Endothelial cell of umbilical vein (primary cell): Measurements from ENCODE around the gene TMEM178B. TPM values are rescaled to one million over a fixed set of nuclear protein-coding genes. Genes with fewer than 3 reads are reported as not detected.

Source experiments
- BruUV-seq: library from RNA; stranded (reverse); fragments of 400-500 nt; replicated peaks from 2 replicates; lab custom pipeline; 2021; lab: Mats Ljungman, UMichigan
- CTCF ChIA-PET: fragments of 300-600, 350-600 bp; sonication (Branson Sonifier 250); formaldehyde crosslinking; loops from one replicate; lab custom pipeline; 2021; ENCODE audit warnings: antibody characterized with exemption, inconsistent platforms; lab: Charles Lee
- POLR2A ChIA-PET: fragments of 300-600, 350-600 bp; sonication (Branson Sonifier 250); formaldehyde crosslinking; loops from one replicate; lab custom pipeline; 2021; ENCODE audit warnings: antibody characterized with exemption, inconsistent platforms; lab: Charles Lee
- DNase-seq: peaks from one replicate; pipeline ENCODE4 v3.0.0-alpha.2; 2011; ENCODE audit warnings: low read depth, low spot score
- FAIRE-seq: peaks from 2 replicates; lab custom pipeline; 2011; peaks lifted over from hg19 to GRCh38; lab: Jason Lieb, UNC
- H2AFZ ChIP-seq: 2 replicates; pipeline ENCODE4 v1.6.0; 2012; ENCODE audit warnings: low read depth, low read length, control low read depth, inconsistent platforms
- H3K27ac ChIP-seq: 2 replicates; pipeline ENCODE4 v1.5.1; 2011; ENCODE audit warnings: low read depth, mild to moderate bottlenecking, control low read depth, low read length, moderate library complexity; ENCODE audit not compliant: insufficient read depth
- H3K27me3 ChIP-seq, 2 experiments: 2 replicates each; pipeline versions ENCODE4 v1.6.0 to v1.6.1; 2011; ENCODE audit warnings: low read length in 2 of 2, mixed read lengths in 1 of 2; ENCODE audit not compliant: control insufficient read depth in 2 of 2, insufficient read depth in 2 of 2
- H3K36me3 ChIP-seq, 2 experiments: 2 replicates in 1 of 2; 3 replicates in 1 of 2; pipeline ENCODE4 v1.5.1; 2011; ENCODE audit warnings: low read length in 2 of 2, mild to moderate bottlenecking in 1 of 2, moderate library complexity in 1 of 2; ENCODE audit not compliant: control insufficient read depth in 2 of 2, insufficient read depth in 2 of 2; ENCODE audit errors: extremely low read depth in 1 of 2
- H3K4me1 ChIP-seq: 3 replicates; pipeline ENCODE4 v1.5.1; 2011; ENCODE audit warnings: mild to moderate bottlenecking, low read length; ENCODE audit not compliant: control insufficient read depth, insufficient read depth; ENCODE audit errors: extremely low read depth
- H3K4me2 ChIP-seq: 2 replicates; pipeline ENCODE4 v1.6.1; 2011; ENCODE audit warnings: low read length, control low read depth, mixed read lengths; ENCODE audit not compliant: insufficient read depth
- H3K4me3 ChIP-seq, 3 experiments: fragments of 200-600 bp in 1 of 3; sonication (generic), shearing (Covaris generic) in 1 of 3; replicated peaks in 1 of 3; 2 replicates each; pipeline ENCODE4 v1.5.1; 2011 to 2016; ENCODE audit warnings: control low read depth in 3 of 3, low read length in 3 of 3, mild to moderate bottlenecking in 2 of 3, inconsistent platforms in 1 of 3, low read depth in 1 of 3, moderate library complexity in 1 of 3; ENCODE audit not compliant: insufficient read depth in 1 of 3
- H3K79me2 ChIP-seq: 2 replicates; pipeline ENCODE4 v1.6.0; 2012; ENCODE audit warnings: low read length, inconsistent platforms; ENCODE audit not compliant: control insufficient read depth, insufficient read depth
- H3K9ac ChIP-seq: replicated peaks from 2 replicates; pipeline ENCODE3; 2011; ENCODE audit warnings: low read length, control low read depth; ENCODE audit not compliant: insufficient read depth; ENCODE audit errors: extremely low read depth
- H3K9me1 ChIP-seq: replicated peaks from 3 replicates; pipeline ENCODE4 v1.6.0; 2011; ENCODE audit warnings: mild to moderate bottlenecking, low read length; ENCODE audit not compliant: control insufficient read depth, insufficient read depth; ENCODE audit errors: extremely low read depth
- H3K9me3 ChIP-seq: replicated peaks from 2 replicates; pipeline ENCODE4 v1.5.1; 2012; ENCODE audit warnings: low read length, inconsistent platforms; ENCODE audit not compliant: control insufficient read depth, insufficient read depth
- H4K20me1 ChIP-seq: replicated peaks from 2 replicates; pipeline ENCODE3; 2011; ENCODE audit warnings: mild to moderate bottlenecking, low read length; ENCODE audit not compliant: control insufficient read depth, insufficient read depth; ENCODE audit errors: extremely low read depth
- EZH2 ChIP-seq: IDR thresholded peaks from 2 replicates; pipeline ENCODE4 v1.6.1; 2012; ENCODE audit warnings: borderline replicate concordance, low read depth, mild to moderate bottlenecking, moderate library complexity, low read length, inconsistent platforms; ENCODE audit not compliant: severe bottlenecking
- FOS ChIP-seq: IDR thresholded peaks from 2 replicates; pipeline ENCODE4 v1.6.1; 2011; ENCODE audit warnings: mild to moderate bottlenecking, low read length, moderate library complexity, borderline replicate concordance; ENCODE audit not compliant: insufficient read depth
- GATA2 ChIP-seq: IDR thresholded peaks from 2 replicates; pipeline ENCODE4 v1.7.0; 2011; ENCODE audit warnings: low read depth, mild to moderate bottlenecking, moderate library complexity, mixed read lengths, low read length; ENCODE audit not compliant: insufficient read length, insufficient read depth
- JUN ChIP-seq: IDR thresholded peaks from 2 replicates; pipeline ENCODE4 v1.6.1; 2011; ENCODE audit warnings: borderline replicate concordance, low read depth; ENCODE audit not compliant: insufficient read length, insufficient read depth
- MYC ChIP-seq: IDR thresholded peaks from one replicate; pipeline ENCODE4 v1.6.1; 2011; ENCODE audit warnings: mild to moderate bottlenecking, low read depth, low read length
- POLR2A ChIP-seq: IDR thresholded peaks from 2 replicates; pipeline ENCODE4 v1.6.1; 2012; ENCODE audit warnings: low read depth, mild to moderate bottlenecking, control low read depth, low read length
- POLR2AphosphoS5 ChIP-seq: IDR thresholded peaks from 2 replicates; pipeline ENCODE4 v1.6.1; 2012; ENCODE audit warnings: low read depth, mild to moderate bottlenecking, control low read depth, low read length, moderate library complexity; ENCODE audit not compliant: insufficient read depth
- dilution Hi-C: fragments of 300-500 bp; cut with MboI; formaldehyde crosslinking; loops from one replicate; pipeline ENCODE4 v1.15.0; 2019; ENCODE audit warnings: low sequenced_read_pairs; ENCODE audit not compliant: extremely low pct_ligation_motif_present
- intact Hi-C: fragments of 100-400 bp; cut with micrococcal nuclease; formaldehyde crosslinking; loops from one replicate; pipeline ENCODE4 v1.10.0; 2022
- polyA plus RNA-seq, 4 experiments: library from polyadenylated mRNA; depleted of rRNA in 3 of 4; stranded (reverse) in 3 of 4; unstranded in 1 of 4; fragments of >200 nt; gene quantifications; 2 replicates each; pipeline versions ENCODE4 v1.2.1 to v1.2.3, GENCODE V29; 2011 to 2012; ENCODE audit warnings: missing spikeins in 1 of 4
- total RNA-seq: library from RNA; stranded (reverse); gene quantifications from 2 replicates; pipeline ENCODE4 v1.2.3, GENCODE V29; 2021
- TF ChIP-seq, protein P1 (sequence below): IDR thresholded peaks from 2 replicates; pipeline ENCODE4 v1.6.1; 2011; ENCODE audit not compliant: insufficient read depth, insufficient read length
- TF ChIP-seq, protein P2 (sequence below), 2 donors: IDR thresholded peaks; 1 replicate in 1 of 2; 2 replicates in 1 of 2; pipeline ENCODE4 v1.5.1; 2011; ENCODE audit warnings: low read length in 2 of 2, mild to moderate bottlenecking in 2 of 2, moderate library complexity in 2 of 2, control low read depth in 1 of 2, inconsistent platforms in 1 of 2, low read depth in 1 of 2; ENCODE audit not compliant: insufficient read depth in 1 of 2; ENCODE audit errors: extremely low read depth in 1 of 2

Gene TMEM178B
- total and polyA plus RNA-seq, 2 donors (not counting 3 experiments of a cell fraction or from before 2014, with no cell fraction given), result not detected

DNA sequence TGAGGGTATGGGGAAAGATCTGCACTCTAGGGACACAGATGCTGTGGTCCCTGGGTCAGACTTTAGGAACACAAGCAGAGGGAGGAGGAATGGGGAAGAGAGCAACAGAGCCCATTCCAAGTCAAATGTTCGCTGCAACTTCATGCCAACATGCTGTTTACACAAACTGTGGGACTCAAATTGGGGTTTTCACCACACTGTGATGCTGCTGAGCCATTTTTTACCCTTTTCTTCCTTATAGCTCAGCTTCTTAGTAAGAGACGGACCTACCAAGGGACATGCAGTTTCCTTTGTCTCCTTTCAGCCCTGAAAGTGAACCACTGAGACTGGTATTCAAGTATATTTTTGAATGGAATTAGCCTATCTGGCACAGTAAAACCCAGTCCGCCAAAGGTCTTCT is 413.1 kb downstream of the TMEM178B start:
- no peaks in the 10 kb centered on the region for H3K27me3 ChIP-seq
- no peak for TF ChIP-seq POLR2AphosphoS5
- TF ChIP-seq, protein P1, sequence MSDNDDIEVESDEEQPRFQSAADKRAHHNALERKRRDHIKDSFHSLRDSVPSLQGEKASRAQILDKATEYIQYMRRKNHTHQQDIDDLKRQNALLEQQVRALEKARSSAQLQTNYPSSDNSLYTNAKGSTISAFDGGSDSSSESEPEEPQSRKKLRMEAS, result no peak
- no peak for TF ChIP-seq JUN
- TF ChIP-seq POLR2A, result no peak
- DNase-seq (no peak), FAIRE-seq (no peak)
- no peaks in the 10 kb centered on the region for H3K9me3 ChIP-seq
- H3K36me3 ChIP-seq, result no peaks in the 10 kb centered on the region
- no peaks in the 10 kb centered on the region for H3K9me1 ChIP-seq
- H3K4me2 ChIP-seq, result no peak overlapping the region
- no peaks in the 10 kb centered on the region for H3K79me2 ChIP-seq
- no peak overlapping the region for H3K4me3 ChIP-seq
- no peak overlapping the region for H3K27ac ChIP-seq
- H3K4me1 ChIP-seq, result no peaks in the 10 kb centered on the region
- H2AFZ ChIP-seq, result no peak overlapping the region
- H4K20me1 ChIP-seq, result no peaks in the 10 kb centered on the region
- CTCF ChIA-PET, result no interaction called here
- dilution Hi-C loops, result no loop called here
- no peak overlapping the region for H3K9ac ChIP-seq
- BruUV-seq, result no TSS peak
- POLR2A ChIA-PET, result no interaction called here
- intact Hi-C loops, result no loop called here

GRCh38 chr7:141490474-141490873 is 416.6 kb downstream of the TMEM178B start:
- H3K27ac ChIP-seq, result no peak overlapping the region
- no peaks in the 10 kb centered on the region for H3K4me1 ChIP-seq
- CTCF ChIA-PET, result no interaction called here
- dilution Hi-C loops, result no loop called here
- H3K9me1 ChIP-seq, result no peaks in the 10 kb centered on the region
- no peaks in the 10 kb centered on the region for H3K79me2 ChIP-seq
- H4K20me1 ChIP-seq, result no peaks in the 10 kb centered on the region
- H3K9ac ChIP-seq, result no peak overlapping the region
- H3K4me3 ChIP-seq, result no peak overlapping the region
- POLR2A ChIA-PET, result no interaction called here
- H2AFZ ChIP-seq, result no peak overlapping the region
- FAIRE-seq, result no peak
- H3K9me3 ChIP-seq, result no peaks in the 10 kb centered on the region
- intact Hi-C loops, result no loop called here
- no peak overlapping the region for H3K4me2 ChIP-seq
- DNase-seq, result no peak
- TF ChIP-seq, protein P2, sequence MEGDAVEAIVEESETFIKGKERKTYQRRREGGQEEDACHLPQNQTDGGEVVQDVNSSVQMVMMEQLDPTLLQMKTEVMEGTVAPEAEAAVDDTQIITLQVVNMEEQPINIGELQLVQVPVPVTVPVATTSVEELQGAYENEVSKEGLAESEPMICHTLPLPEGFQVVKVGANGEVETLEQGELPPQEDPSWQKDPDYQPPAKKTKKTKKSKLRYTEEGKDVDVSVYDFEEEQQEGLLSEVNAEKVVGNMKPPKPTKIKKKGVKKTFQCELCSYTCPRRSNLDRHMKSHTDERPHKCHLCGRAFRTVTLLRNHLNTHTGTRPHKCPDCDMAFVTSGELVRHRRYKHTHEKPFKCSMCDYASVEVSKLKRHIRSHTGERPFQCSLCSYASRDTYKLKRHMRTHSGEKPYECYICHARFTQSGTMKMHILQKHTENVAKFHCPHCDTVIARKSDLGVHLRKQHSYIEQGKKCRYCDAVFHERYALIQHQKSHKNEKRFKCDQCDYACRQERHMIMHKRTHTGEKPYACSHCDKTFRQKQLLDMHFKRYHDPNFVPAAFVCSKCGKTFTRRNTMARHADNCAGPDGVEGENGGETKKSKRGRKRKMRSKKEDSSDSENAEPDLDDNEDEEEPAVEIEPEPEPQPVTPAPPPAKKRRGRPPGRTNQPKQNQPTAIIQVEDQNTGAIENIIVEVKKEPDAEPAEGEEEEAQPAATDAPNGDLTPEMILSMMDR (IDR thresholded peaks at IDR 0.05; ENCODE audit: extremely low read depth in 1 of 2, insufficient read depth in 1 of 2, low read depth in 1 of 2, low read length in 2 of 2), result no peak
- TF ChIP-seq, protein P1, result no peak
- no peak for TF ChIP-seq FOS
- TF ChIP-seq MYC, result no peak
- TF ChIP-seq POLR2AphosphoS5, result no peak
- no peak for TF ChIP-seq GATA2
- no peak for TF ChIP-seq POLR2A
- no peak for TF ChIP-seq EZH2
- no peak for TF ChIP-seq JUN
- H3K27me3 ChIP-seq, result no peaks in the 10 kb centered on the region
- BruUV-seq, result no TSS peak
- H3K36me3 ChIP-seq, result no peaks in the 10 kb centered on the region
